Posterior cingulate gyrus (tissue), 11 donors: ENCODE data around the gene CDH22.

Experiments used
- DNase-seq, 10 donors: peaks; one replicate each; pipeline versions ENCODE4 v3.0.0 to v3.0.0-alpha.2; 2020 to 2021; ENCODE audit warnings: mixed read lengths in 3 of 10
- intact Hi-C: fragments of 100-400 bp; cut with DNase I; formaldehyde crosslinking; loops from one replicate; pipeline ENCODE4 v1.15.1; 2023

The CDH22 gene

GRCh38 chr20:46205349-46205748, 102.9 kb downstream of the CDH22 start:
- no peak for DNase-seq
- intact Hi-C loops: no loop called here

GRCh38 chr20:46204594-46205186, 103.6 kb downstream of the CDH22 start:
- peak in 1 of 10 donors; percentile 80 for DNase-seq
- intact Hi-C loops: no loop called here

GRCh38 chr20:46203510-46203837, 104.8 kb downstream of the CDH22 start:
- intact Hi-C loops: no loop called here
- DNase-seq: no peak

GRCh38 chr20:46202766-46203509, 105.4 kb downstream of the CDH22 start:
- DNase-seq: peak in 4 of 10 donors; percentile 35 to 88 (median 64)
- intact Hi-C loops: no loop called here

- intact Hi-C loops: no loop called here
Observed at GRCh38 chr20:46200582-46201570, 107.4 kb downstream of the CDH22 start.

GRCh38 chr20:46199198-46199597, 109.1 kb downstream of the CDH22 start:
- DNase-seq: no peak
- intact Hi-C loops: no loop called here

More at GRCh38 chr20:46200582-46201570, 107.4 kb downstream of the CDH22 start:
- peak in 7 of 10 donors; percentile 47 to 94 (median 76) for DNase-seq

GRCh38 chr20:46196990-46197389, 111.3 kb downstream of the CDH22 start:
- no peak for DNase-seq
- intact Hi-C loops: no loop called here

- intact Hi-C loops: no loop called here
- no peak for DNase-seq
Observed at GRCh38 chr20:46195264-46196036, 112.8 kb downstream of the CDH22 start.

GRCh38 chr20:46194409-46194808, 113.9 kb downstream of the CDH22 start:
- intact Hi-C loops: no loop called here

GRCh38 chr20:46192376-46192944, 115.8 kb downstream of the CDH22 start:
- no peak for DNase-seq
- intact Hi-C loops: no loop called here

More at GRCh38 chr20:46194409-46194808, 113.9 kb downstream of the CDH22 start:
- no peak for DNase-seq

- intact Hi-C loops: no loop called here
- DNase-seq: peak in 1 of 10 donors; percentile 4
Observed at GRCh38 chr20:46191611-46192010, 116.7 kb downstream of the CDH22 start.

- DNase-seq: no peak
- intact Hi-C loops: no loop called here
Observed at GRCh38 chr20:46191168-46191540, 117.1 kb downstream of the CDH22 start.

- intact Hi-C loops: no loop called here
- no peak for DNase-seq
Observed at GRCh38 chr20:46190478-46191167, 117.7 kb downstream of the CDH22 start.

GRCh38 chr20:46188866-46189541, 119.3 kb downstream of the CDH22 start:
- DNase-seq: peak in 1 of 10 donors; percentile 69
- intact Hi-C loops: no loop called here

GRCh38 chr20:46186210-46186609, 122.1 kb downstream of the CDH22 start:
- intact Hi-C loops: no loop called here
- peak in 1 of 10 donors; percentile 80 for DNase-seq

GRCh38 chr20:46185353-46185752, 122.9 kb downstream of the CDH22 start:
- no peak for DNase-seq
- intact Hi-C loops: no loop called here

GRCh38 chr20:46183768-46184167, 124.5 kb downstream of the CDH22 start:
- DNase-seq: peak in 1 of 10 donors; percentile 30
- intact Hi-C loops: no loop called here

- peak in 1 of 10 donors; percentile 82 for DNase-seq
- intact Hi-C loops: no loop called here
Observed at GRCh38 chr20:46182276-46183200, 125.8 kb downstream of the CDH22 start.
